Glomerular visceral epithelial cell (primary cell): ENCODE data around the gene SLC2A4.

Source experiments
- DNase-seq: peaks from one replicate; pipeline ENCODE4 v3.0.0-alpha.2; 2016; ENCODE audit errors: extremely low spot score

SLC2A4 gene

DNA sequence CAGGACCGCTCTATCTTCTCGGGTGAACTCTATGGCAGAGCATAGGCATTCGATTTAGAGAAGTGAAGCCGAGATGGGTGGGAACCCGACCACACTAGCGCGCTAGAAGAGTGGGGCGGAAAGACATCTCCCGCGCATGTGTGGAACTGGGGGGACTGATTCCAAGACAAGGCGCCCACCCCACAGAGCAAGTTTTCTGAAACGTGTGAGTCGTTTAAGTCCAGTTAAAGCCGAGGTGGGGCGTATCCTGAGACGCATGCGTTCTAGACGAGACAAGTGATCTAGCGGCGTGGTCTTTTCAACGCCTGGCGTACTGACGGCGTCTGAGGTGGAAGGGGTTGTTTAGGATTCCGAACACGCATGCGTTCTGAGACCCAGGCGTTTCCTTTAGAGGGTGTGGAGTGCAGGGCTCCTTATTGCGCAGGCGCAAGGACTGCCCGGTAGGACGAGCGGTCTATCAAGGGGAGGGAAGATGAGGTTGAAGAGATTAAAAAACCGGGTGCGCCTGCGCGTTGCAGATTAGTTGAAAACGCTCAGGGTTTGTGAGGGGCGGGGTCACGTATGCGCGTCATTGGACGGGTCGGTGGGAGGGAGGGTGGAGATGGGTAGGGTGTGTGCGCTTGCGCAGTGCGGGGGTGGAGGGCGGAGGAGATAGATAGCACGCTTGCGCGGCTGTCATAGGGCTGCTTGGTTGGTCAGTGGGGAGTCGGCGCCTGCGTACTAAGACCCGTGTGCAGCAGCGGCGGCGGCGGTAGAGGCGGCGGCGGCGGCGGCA, 25.6 kb downstream of the SLC2A4 start, which contains the start of gene EIF5A:
TSS of gene EIF5A (plus strand) at position 718 of the 775 bp plus-strand sequence. CDS start 2,008 bp downstream, outside the sequence.
- peak; percentile 100 for DNase-seq

DNA sequence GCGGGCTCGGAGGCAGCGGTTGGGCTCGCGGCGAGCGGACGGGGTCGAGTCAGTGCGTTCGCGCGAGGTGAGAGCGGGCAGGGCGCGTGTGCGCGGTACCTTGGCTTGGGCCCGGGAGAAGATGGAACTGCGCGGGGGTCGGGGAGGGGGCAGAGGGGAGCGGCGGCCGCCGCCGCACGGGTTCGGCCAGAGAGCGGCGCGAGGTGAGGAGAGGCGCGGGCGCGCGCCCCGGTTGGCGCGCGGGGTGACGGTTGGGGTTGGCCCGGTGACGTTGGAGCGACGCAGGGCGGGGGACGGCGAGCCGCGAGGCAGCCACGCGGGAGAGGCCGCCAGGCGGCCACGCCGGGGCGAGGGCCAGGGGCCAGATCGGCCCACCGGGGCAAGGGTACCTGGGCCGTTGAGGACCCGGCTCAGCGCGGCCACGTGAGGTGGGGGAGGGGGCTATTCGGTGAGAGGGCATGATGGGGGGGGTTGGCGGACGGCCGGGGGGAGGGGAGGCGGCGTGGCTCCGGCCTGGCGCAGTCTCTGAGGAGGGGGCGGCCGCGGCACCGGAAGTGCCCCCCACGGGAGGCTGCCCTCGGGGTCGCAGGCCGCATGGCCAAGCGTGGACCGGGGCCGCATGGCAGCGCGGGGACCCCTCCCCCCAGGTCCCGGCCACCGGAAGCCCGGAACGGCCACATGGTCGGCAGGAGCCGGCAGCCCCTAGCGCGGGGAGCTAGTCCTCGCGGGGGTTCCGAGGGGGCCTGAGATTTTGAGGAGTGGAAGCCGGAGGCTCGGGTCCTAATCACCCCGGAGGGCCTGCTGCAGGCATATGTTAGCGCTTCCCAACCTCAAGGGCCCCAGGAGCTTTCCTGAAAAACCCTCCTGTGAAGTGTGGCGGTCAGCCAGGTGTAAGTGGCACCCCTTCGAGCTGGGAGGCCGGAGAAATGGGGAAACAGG, 26.4 kb downstream of the SLC2A4 start:
- peak; percentile 32 for DNase-seq

DNA sequence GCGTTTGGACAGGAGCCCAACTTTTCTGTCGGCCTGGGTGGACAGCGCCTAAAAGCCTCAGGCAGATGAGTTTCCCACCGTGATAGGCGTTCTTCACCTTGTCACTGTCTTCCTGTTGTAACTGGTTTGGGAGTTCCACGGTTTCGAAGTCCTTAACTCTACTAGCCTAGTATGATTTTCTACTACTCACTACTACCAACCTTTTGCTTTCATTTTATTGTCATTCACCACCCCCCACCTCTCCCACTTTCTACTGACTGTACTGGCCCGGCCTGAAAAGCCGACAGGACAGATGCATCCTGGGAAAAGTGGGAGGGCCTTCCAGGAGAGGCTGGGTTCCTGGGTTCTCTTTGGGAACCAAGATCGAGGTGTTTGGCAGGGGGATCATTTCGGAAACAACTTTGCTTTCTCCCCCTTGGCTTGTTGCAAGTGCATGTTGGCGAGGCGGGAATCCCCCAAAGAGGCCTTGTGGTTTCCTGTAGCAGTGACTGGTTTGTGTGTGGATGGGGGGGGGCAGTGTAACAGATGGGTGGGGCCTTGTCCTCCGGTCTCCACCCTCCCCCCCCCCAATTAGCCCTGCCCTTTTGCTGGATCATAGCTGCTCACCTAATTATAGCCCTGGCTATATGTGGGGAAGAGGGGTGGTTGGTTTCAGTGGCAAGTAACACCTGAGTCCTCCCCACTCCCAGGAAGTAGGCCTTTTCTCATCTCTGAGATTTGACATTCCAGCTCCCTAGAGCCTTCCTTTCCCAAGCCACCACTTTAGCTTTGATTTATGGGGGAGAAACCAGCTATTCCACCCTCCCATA, 27.3 kb downstream of the SLC2A4 start:
- peak; percentile 82 for DNase-seq

DNA sequence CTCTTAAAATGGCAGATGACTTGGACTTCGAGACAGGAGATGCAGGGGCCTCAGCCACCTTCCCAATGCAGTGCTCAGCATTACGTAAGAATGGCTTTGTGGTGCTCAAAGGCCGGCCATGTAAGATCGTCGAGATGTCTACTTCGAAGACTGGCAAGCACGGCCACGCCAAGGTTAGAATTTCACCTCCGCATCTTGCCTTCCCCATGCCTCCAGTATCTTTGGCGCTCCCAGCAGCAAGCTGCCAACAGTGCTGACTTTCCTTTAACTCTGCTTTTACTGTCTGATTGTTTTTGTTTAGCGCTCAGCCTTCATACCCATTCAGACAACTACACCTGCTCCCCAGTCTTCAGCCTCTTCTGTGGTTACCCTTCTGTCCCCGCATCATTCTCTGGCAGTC, 28.1 kb downstream of the SLC2A4 start:
- no peak for DNase-seq

DNA sequence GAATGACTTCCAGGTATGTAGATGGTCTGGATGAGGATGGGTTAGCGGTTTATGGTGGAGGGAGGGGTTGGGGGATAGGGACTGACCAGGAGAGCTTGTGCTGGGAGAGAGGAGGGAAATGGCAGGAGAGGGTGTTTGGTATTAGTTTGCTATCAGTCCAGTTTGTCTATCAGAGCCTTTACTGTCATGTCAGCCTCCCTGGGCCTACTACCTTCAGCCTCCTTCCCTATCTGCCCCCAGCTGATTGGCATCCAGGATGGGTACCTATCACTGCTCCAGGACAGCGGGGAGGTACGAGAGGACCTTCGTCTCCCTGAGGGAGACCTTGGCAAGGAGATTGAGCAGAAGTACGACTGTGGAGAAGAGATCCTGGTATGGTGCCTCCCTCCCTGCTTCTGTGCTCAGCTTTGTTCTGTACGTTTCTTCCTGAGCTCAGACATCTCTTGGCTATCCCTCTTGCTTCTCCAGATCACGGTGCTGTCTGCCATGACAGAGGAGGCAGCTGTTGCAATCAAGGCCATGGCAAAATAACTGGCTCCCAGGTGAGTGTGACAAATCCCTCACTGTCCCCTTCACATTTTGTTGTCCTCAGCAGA, 29.7 kb downstream of the SLC2A4 start:
- DNase-seq: no peak

DNA sequence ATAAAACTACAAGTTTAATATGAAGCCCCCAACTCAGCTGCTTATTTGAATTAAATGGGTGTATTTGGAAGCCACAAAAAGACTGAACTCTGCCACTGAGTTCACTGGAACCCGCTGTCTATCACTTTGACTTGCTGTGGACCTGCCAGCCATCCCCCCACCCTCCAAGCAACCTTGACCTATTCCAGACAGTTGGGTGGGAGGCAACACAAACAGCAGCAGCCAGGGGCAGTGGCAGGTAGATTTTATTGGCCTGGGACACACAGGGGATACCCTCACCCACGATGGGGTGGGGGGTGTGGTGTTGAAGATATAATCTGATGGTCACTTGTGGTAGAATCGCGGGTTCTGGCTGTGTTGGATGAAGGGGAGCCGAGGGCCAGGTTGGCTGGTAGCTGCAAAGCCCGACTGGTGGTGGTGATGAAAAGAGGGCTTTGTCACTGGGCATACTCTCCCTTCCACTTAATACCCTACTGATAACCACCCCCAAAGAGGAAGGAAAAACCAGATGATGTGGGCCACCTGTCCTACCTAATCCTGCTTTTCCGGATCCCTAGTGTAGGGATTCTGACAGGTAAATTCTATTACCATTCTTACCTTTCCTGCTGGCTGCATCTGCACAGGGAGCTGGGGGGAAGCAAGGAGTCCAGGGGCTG, 31.0 kb downstream of the SLC2A4 start:
- no peak for DNase-seq

DNA sequence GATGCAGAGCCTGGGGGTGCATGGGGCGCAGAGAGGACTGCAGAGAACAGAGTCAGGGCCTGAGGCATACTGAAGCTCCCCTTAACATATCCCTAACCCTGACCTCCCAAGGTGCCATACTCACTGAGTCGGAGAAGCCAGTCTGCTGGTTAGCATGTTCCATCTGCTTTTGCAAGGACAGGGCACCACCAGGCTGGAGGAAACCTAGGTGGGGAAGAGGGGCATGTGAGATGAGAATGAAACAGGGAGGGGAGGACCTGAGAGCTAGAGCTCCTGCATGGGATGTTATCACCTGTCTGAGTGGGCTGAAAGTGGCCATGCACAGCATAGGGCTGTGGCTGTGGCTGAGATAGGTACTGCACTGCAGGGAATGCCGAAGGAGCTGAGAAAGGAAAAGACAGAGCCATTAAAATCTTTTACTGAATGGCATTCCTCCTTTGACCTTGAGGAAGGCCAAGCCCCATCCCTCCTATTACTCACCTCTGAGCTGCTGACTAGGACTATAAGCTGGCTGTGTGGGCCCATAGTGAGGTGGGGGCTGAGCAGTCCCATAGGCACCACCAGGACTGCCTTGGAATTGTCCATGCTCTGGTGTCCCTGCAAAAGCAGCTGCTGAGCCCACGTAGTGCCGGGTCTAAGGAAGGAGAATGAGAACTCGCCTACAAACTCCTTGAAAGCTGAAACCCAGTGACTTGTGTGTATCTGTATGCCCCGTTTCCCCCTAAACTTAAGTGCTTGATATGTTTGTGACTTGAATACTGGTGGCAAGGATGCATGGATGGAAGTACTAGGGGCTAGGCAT, 31.8 kb downstream of the SLC2A4 start:
- peak; percentile 30 for DNase-seq

DNA sequence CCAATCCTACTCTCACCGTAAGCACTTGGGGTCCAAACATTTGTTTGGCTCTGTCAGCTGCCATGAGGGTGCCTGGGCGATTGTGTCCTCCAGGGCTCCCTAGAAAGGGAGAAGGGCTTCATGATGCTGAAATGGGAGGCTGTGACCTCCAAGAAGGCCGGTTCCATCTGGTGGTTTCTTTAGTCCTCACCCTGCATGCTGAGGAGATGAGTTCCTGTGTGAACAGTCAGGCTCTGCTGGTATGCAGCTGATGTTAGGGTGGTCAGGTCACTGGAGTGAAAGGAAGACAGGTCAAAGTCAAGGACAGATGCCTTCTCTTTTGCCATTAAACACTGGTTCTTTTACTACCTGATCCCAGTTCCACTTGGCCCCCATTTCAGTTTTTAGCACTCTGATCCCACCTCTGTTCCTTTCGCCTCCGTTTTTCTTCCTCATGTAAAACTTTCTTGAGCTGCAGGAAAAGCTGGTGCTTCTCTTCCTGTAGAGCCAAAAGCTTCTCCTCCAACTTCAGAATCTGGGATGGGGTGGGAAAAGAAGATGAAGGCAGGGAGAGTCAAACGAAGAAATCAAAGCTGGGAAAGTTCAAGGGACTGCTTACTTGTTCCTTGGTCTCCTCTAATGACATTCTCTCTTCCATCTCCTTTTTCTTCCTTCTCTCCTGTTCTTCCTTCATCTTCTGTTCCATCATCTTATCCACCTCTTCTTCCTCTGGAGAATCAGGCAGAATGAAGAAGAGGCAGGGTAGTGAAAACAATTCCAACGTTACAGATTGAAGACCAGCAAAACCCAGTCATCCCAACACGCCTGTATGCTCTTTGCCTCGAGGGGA, 32.6 kb downstream of the SLC2A4 start:
- DNase-seq: no peak

DNA sequence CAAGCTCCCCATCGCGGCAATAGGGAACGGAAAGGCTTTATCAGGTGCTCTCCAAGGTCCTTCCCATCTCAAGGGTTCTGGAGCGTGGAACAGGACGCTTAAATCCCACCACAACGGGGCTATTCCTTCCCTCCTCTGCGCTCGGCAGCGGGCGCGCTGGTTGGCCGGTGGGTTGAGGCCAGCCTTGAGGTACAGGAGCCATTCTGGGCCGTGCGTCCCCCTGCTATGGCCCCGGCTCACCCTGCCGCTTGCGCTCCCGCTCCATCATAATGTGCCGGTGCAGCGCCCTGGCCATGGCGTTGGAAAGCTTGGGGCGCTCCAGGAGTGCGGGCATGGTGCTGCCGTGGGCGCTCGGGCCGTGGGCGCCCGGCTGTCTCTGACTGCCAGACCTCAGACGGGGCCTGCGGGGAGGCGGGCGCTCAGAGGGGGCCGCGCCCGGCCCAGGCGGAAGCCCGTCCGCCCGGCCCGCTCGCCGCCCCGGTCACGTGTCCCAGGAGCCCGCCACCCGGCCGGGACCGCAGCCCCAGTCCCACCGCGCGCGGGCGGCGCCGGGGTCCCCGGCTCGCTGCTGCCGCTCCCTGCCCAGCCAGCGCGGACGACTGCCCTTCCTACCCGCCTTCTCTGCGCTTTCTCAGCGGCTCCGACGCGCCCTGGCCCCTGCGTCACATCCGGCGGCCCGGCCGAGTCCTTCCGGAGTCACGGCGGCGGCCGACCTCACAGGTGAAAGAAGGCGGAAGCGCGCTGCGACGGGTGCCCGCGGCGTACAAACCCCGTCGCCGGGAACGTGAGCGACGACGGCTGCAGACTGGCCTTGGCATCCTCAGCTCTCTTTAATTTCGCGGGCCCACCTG, 33.4 kb downstream of the SLC2A4 start, which contains the start of gene GPS2:
TSS of gene GPS2 (minus strand) at position 642 of the 851 bp plus-strand sequence. CDS start at position 334, 308 bp downstream.
- DNase-seq: peak; percentile 85

DNA sequence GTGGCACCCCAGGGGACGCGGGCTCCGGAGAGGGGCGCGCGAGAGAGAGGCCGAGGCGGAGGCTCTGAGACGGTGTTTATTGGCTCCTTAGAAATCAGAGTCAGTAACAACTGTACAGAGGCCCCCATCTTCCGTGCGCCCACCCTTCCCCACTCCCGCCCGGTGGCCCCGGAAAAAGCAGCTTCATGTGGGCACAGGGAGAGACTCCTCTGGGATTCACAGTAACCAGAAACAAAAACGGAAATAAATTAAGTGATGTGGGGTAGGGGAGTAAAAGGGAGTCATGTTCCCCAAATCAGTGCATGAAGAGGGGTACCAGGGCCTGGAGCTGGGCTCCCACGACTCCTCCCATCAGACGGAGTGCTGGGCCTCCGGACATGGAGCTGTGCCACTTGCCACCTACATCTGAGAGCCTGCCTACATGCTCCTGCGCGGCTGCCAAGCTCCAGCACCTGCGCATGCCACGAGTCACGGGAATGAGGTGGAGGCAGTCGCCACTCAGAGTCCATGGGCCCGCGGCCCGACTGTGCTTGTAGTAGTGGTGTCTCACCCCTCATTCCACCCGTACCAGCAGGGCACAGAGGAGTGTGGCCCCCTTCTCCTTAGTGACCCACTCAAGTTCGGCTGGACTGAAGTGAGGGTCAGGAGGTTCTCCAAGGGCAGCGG, 34.2 kb downstream of the SLC2A4 start:
- DNase-seq: no peak

DNA sequence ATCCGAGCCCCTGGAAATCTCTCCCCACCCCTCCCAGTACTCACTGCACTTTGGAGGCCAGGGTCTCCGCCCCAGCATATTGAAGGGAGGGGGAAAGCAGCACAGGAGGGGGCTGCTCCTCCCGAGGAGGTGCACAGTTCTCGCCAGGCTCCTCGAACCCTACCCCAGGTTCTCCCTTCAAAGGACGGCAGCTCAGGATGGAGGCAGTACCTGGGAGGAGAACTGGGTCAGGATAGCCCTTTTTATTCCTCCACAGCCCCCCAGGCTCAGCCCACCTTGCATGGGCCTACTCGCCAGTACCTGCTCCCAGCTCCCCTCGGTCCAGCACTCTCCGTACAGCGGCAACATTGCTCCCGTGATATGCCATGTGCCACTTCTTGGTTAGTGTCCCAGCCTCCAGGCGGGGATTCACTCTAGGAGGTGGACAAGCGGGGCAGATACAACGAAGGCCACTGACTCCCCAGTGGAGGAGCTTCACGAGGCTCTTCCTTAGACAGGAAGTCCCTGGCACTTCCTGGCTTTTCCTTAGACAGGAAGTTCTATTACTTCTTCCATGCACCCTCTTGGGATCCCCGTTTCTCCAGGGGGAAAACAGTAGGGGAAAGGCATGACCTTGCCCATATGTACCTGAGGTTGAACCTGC, 35.8 kb downstream of the SLC2A4 start:
- DNase-seq: no peak

DNA sequence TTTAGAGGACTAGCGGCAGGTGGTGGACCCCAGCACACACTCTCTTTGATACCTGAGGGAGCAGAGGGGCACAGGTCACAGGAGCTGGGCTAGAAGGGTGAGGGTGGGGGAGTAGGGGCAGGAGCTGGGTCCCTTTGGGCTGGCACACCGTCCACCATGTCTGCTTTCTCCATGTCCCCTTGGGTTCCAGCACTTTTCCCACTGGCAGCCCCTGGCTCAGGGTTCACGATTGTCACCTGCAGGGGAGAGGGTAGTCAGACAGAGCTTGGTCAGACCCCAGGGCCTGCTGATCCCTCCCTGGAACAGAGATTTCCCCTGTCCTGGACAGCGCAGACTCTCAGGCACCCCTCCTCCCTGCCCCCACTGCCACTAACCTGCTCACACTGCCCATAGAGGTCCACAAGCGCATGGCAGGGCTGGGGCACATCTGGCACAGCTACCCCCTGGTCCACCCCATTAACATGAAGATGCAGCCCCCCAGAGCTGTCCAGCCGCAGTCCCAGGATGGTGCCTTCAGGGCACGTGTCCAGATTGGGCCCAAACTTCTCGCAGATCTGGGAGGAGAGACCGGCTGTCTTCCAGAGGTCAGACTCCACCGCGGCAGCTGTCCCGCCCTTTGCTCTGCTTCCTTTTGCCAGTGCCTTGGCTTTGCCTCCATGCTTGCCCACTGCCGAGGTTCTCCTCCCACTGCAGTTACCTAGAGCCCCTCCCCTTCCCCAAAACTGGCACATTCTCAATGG, 36.8 kb downstream of the SLC2A4 start:
- DNase-seq: no peak

DNA sequence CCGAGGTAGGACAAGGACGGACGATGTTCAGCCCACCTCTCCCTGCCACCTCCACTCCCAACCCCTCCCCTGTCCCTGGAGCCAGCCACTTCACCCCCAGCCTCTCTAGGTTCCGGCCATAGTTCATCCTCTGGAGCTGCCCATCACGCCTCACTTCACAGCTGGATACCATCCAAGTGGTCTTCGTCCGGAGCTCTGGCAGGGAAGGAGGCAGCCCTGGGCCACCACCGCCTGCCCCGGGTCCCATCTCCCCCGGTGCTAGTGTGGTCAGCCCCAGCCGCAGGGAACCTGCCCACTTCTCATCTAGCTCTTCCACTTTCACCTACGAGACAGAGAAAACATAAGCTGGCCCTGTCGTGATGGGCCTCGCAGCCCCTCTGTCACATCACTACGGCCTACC, 39.9 kb downstream of the SLC2A4 start:
- DNase-seq: no peak

DNA sequence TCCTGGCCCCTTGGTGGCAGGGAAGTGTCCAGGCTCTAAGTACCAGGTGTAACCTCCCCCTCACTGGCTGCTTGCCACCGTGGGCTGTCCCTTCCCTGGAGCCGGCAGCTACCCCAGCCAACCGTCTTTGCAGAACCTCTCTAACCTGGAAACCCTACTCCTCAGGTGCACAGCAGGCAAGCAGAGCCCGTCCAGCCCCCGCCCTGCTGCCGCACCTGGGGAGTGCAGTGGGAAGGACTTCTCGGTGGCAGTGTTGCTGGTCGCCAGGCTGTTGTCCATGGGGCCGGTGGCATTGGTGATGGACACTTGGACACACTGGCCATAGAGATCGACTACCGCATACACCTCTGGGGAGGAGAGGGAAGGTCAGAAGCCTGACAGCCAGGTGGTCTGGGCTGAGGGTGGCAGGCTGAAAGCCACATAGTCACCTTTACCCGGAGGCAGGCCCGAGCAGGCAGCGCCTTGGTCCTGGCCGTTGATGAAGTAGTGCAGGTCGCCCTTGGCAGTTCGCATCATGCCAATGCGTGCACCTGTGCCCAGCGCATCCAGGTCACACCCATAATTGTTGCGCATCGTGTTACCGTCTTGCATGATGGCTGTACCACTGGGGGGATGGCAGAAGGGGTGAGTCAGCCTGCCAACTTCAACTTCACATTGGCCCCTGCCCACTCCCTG, 41.1 kb downstream of the SLC2A4 start:
- no peak for DNase-seq

DNA sequence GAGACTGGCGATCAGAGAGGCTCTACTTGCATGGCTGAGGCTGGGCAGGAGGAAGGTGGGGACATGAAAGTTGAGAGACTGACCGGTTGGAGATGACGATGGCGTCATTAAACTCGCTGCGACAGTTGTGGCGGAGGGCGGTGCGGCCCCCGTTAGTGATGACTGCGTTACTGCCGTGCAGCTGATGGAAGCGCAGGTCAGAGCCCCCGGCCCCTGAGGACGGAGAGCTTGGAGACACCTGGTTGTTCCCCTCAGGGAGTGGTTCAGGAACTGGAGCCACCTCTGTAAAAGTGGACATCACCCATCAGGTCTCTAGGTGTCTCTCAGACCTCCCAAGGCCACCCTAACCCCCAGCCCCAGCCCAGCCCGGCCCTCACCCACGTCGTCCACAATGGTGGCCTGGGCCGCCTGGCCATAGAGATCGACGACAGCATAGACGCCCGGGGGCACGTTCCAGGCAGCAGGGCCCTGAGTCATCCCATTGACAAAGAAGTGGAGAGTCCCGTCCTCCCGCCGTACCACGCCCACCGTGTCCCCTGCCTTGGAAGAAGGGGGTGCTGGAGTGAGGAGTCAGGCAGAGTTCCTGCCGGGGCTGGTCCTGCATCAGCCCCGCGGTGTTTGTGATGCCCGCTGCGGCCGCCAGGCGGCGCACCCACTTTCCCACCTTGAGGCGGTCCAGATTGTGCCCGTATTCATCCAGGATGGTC, 42.4 kb downstream of the SLC2A4 start:
- no peak for DNase-seq
